Activated T-helper 1 cell treated with anti-CD3 and anti-CD28 coated beads, Interleukin-12 subunit alpha, Interleukin-12 subunit beta, Interleukin-2, Interleukin-4 antibody, amounts not matched to agents 30 ng/mL and 10 ng/mL and 1 ng/mL, durations not matched to agents 14 hours and 24 hours and 36 hours (primary cell): Measurements from ENCODE around the gene H6PD. TPM values are rescaled to one million over a fixed set of nuclear protein-coding genes. Genes with fewer than 3 reads are reported as not detected.
A peak's percentile ranks its signal among the peaks of the same experiment; 100 is the strongest.

ENCODE experiments used
- DNase-seq: peaks from one replicate; pipeline ENCODE4 v3.0.0; 2021; ENCODE audit warnings: low spot score
- H3K27ac Mint-ChIP-seq: one replicate; pipeline ENCODE4 v1.8.0; 2021; ENCODE audit warnings: mild to moderate bottlenecking, mixed read lengths
- H3K27me3 Mint-ChIP-seq: one replicate; pipeline ENCODE4 v1.8.0; 2022; ENCODE audit warnings: mild to moderate bottlenecking, moderate library complexity, mixed read lengths; ENCODE audit not compliant: insufficient read depth
- H3K36me3 Mint-ChIP-seq: one replicate; pipeline ENCODE4 v1.8.0; 2021; ENCODE audit warnings: low read depth, mixed read lengths
- H3K4me1 Mint-ChIP-seq: one replicate; pipeline ENCODE4 v1.8.0; 2021; ENCODE audit warnings: low read depth, mixed read lengths
- H3K4me3 Mint-ChIP-seq: one replicate; pipeline ENCODE4 v1.8.0; 2021; ENCODE audit warnings: mild to moderate bottlenecking, moderate library complexity, mixed read lengths
- H3K9me3 Mint-ChIP-seq: one replicate; pipeline ENCODE4 v1.8.0; 2021; ENCODE audit warnings: mixed read lengths
- intact Hi-C: fragments of 100-400 bp; cut with micrococcal nuclease; formaldehyde crosslinking; loops from one replicate; pipeline ENCODE4 v1.15.1; 2024
- total RNA-seq: library from RNA; stranded (reverse); gene quantifications from 2 replicates; pipeline ENCODE4 v1.2.3, GENCODE V29; 2022

H6PD gene
- total RNA-seq, 1 donor from 2014 or later = 15.7 TPM

DNA sequence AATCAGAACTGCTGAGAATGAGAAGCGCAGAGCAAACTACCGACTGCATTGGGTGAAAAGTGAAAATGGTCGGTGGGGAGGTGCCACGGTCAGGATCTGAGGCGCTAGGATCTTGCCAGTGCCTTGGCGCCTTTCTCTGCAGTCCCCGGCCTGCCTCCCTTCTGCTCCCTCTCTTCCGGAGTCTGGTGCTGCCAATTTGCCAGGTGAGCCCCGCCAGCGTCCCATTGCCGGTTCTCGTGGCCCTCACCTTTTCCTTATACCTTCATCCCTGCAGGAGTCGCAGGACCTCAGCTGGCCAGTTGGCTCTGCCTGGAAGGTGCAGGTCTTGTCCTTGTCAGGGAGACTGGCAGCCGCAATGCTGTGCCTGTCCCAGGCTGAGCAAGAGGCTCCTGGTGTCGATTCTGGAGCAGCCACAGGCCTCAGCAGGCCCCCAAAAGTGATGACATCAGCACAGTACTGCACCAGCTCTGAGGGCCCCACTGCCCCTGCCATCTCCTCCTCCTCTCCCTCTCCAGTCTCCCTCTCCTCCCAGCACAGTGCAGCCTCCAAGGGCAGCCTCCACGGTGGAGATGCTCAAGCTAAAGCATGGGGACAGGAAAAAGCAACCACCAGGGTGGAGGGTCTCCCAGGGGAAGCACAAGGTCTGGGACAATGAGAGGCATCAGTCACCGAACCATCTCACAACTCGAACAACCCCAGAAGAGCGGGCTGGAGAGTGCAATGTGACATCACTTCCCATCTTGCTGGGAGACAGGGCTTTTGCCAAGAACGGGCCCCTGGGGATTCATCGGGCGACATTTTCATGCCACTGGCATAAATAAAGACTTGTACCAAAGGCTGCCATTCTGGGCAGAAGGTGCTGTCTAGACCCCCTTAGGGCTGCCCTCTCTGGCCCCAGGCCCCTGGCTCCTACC lies 37.1 kb upstream of the H6PD start:
- no peak for DNase-seq
- Mint-ChIP-seq H3K36me3 (no peaks in the 10 kb centered on the region), H3K4me1 (peaks cover 32% of the 10 kb centered on the region), H3K27ac (no peak overlapping the region), H3K9me3 (no peaks in the 10 kb centered on the region), H3K27me3 (peaks cover 61% of the 10 kb centered on the region), H3K4me3 (no peak overlapping the region)
- intact Hi-C loops = no loop called here

DNA sequence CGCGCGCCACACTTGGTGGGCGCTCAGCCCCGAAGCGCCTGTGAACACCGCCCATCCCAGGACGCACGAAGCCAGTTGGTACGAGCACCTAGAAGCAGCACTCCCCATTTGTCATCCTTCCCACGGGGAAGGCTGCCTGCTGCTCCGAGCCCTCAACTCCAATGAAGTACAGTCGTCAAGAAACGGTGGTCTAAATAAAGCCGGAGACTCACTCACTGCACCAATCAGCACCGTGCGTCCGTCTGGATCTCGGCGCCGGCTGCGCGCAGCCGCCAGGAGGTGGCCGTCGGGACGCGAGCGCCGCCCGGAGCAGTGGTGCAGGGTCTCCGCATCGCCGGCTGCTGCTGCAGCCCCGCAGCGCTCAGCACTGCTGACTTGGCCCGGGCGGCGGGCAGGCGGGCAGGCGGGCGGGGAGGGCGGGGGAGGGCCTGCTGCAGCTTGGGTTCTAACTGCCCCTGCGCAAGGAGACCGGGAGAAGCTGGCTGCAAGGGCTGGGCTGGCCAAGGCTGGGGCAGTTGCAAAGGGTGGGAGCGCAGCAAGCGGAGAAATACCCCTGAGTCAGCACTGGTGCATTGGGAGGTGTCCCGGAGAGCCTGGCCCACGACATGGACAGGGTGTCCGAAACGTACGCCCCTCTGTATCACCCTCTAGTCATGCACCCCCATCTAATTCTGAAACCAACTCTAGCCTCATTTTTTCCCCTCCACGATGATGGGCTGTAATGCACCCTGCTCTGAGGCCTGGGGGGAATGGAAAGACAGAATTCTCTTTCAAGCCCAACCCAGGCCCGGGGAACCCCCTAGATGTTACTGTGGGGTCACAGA lies 35.8 kb upstream of the H6PD start:
- Mint-ChIP-seq H3K27me3 (peaks cover 71% of the 10 kb centered on the region), H3K36me3 (no peaks in the 10 kb centered on the region), H3K27ac (no peak overlapping the region), H3K4me3 (no peak overlapping the region), H3K4me1 (peaks cover 44% of the 10 kb centered on the region), H3K9me3 (no peaks in the 10 kb centered on the region)
- intact Hi-C loops = no loop called here
- no peak for DNase-seq

DNA sequence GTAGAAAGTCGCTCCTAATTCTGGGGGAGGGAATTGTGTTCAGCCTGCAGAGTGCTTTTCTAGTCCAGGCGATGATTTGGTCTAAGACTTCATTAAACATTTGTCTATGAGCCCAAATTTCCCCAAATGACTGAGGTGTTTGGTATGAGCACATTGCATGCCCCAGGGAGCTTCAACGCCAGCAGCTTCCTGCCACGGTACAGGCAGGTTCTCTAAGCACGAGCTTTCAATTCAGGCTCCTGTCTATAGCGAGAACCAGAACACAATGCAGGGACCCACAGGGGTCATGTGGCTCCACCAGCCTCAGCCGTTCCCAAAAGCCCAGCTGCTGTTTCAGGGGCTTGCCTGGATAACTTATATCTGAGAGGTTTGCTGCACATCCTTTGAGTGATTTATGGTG lies 34.1 kb upstream of the H6PD start:
- H3K4me1 Mint-ChIP-seq = peaks cover 44% of the 10 kb centered on the region
- no peaks in the 10 kb centered on the region for H3K36me3 Mint-ChIP-seq
- intact Hi-C loops = no loop called here
- DNase-seq = no peak
- H3K9me3 Mint-ChIP-seq = no peaks in the 10 kb centered on the region
- no peak overlapping the region for H3K27ac Mint-ChIP-seq
- H3K27me3 Mint-ChIP-seq = peaks cover 79% of the 10 kb centered on the region
- H3K4me3 Mint-ChIP-seq = no peak overlapping the region

DNA sequence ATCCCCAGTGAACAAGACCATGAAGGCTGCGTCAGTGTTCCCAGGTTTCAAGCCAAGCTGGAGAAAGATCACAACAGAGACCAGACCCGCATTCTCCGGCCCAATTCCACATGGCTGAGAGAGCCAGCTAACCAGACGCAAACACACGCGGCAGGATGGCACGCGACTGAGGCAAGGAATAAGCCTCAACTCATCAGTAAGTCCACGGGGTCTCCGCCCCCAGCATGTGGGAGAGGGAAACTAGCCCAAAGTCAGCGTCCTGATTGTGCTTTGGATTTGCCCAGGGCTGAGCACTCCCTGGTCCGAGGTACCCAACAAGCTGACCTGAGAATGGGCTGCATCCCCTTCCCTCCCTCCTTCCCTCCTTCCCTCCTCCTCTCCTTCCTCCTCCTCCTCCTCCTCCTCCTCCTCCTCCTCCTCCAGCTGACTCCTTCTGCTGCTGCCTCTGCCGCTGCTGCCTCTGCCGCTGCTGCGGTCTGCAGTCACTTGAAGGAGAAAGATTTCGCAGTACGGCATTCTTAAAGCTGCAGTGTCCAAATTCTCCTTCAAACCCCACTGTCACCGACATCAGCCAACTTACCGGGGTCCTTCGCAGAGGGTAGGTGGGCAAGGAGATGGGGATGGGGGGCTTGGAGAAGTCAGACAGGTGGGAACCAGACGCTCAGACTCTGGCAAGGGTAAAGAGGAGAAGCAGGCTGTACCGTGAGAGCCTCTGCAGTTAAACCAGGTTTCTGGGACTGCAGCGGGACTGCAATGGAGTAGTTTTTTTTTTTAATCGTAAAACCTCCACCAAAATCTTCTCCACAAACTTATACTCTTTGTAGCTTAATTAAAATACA lies 33.0 kb upstream of the H6PD start:
- H3K36me3 Mint-ChIP-seq = no peaks in the 10 kb centered on the region
- intact Hi-C loops = no loop called here
- no peaks in the 10 kb centered on the region for H3K9me3 Mint-ChIP-seq
- H3K27ac Mint-ChIP-seq = no peak overlapping the region
- peaks cover 34% of the 10 kb centered on the region for H3K4me1 Mint-ChIP-seq
- H3K27me3 Mint-ChIP-seq = peaks cover 78% of the 10 kb centered on the region
- H3K4me3 Mint-ChIP-seq = peak overlapping the region; percentile 57
- no peak for DNase-seq

GRCh38 chr1:9202240-9202870 lies 32.2 kb upstream of the H6PD start:
- intact Hi-C loops = no loop called here
- Mint-ChIP-seq H3K9me3 (no peaks in the 10 kb centered on the region), H3K4me3 (peak overlapping the region; percentile 57), H3K36me3 (no peaks in the 10 kb centered on the region), H3K27me3 (peaks cover 76% of the 10 kb centered on the region), H3K27ac (no peak overlapping the region), H3K4me1 (peaks cover 30% of the 10 kb centered on the region)
- DNase-seq = no peak

GRCh38 chr1:9203511-9203982 lies 31.0 kb upstream of the H6PD start:
- DNase-seq = no peak
- Mint-ChIP-seq H3K9me3 (no peaks in the 10 kb centered on the region), H3K4me1 (peaks cover 30% of the 10 kb centered on the region), H3K36me3 (no peaks in the 10 kb centered on the region), H3K4me3 (no peak overlapping the region), H3K27ac (no peak overlapping the region), H3K27me3 (peaks cover 70% of the 10 kb centered on the region)
- intact Hi-C loops = loop anchor here (1.0 kb wide), 1 partner anchor 31 kb away; the partner anchor contains the start of gene H6PD

DNA sequence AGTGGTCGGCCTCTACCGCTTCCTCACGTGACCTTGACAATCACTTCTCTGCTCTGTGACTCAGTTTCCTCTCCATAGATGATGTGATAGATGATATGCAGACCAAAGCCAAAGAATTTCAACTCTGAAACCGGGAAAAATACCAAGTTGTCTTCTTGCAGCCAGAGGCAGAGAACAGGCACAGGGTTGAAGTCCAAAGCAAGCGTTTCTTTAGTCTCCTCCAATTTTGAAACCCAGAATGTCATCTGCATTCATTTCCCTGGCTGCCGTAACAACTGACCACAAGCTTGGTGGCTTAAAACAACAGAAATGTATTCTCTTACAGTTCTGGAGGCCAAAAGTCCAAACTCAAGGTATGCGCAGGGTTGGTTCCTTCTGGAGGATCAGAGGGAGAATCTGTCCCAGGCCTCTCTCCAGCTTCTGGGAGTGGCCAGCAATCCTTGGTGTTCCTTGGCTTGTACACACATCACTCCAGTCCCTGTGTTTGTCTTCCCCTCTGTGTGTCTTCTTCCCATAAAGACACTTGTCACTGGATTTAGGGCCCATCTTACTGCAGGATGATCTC lies 30.3 kb upstream of the H6PD start:
- H3K4me3 Mint-ChIP-seq = no peak overlapping the region
- no peak overlapping the region for H3K27ac Mint-ChIP-seq
- H3K4me1 Mint-ChIP-seq = peaks cover 30% of the 10 kb centered on the region

GRCh38 chr1:9207086-9207485 lies 27.5 kb upstream of the H6PD start:
- intact Hi-C loops = no loop called here
- no peaks in the 10 kb centered on the region for H3K36me3 Mint-ChIP-seq
- H3K4me3 Mint-ChIP-seq = no peak overlapping the region
- no peaks in the 10 kb centered on the region for H3K9me3 Mint-ChIP-seq
- H3K27me3 Mint-ChIP-seq = peaks cover 46% of the 10 kb centered on the region
- DNase-seq = no peak
- H3K4me1 Mint-ChIP-seq = peaks cover 14% of the 10 kb centered on the region
- no peak overlapping the region for H3K27ac Mint-ChIP-seq

More for the DNA sequence above, 30.3 kb upstream of the H6PD start:
- no peak for DNase-seq
- Mint-ChIP-seq H3K27me3 (peaks cover 70% of the 10 kb centered on the region), H3K9me3 (no peaks in the 10 kb centered on the region), H3K36me3 (no peaks in the 10 kb centered on the region)
- intact Hi-C loops = no loop called here

DNA sequence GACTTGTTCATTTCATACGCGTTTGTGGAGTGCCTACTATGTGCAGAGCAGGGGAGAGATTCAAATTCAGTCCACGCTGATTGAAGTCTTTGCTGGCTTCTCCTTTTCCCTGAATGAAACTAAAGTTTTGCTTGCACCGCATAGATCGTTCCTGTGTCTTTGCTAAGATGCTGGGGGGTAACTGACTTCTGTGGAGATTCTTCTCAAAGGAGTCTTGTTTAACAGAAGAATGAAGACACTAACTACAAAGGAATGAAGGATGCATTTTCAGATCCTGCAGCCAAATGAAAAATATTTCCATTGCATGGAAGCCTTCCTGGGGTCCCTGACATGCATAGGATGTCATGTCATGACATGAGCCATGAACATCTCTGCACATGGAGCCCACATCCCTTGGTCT lies 26.9 kb upstream of the H6PD start:
- intact Hi-C loops = no loop called here
- peaks cover 9% of the 10 kb centered on the region for H3K4me1 Mint-ChIP-seq
- peaks cover 39% of the 10 kb centered on the region for H3K27me3 Mint-ChIP-seq
- DNase-seq = no peak
- no peaks in the 10 kb centered on the region for H3K9me3 Mint-ChIP-seq
- H3K36me3 Mint-ChIP-seq = no peaks in the 10 kb centered on the region
- H3K27ac Mint-ChIP-seq = no peak overlapping the region
- H3K4me3 Mint-ChIP-seq = no peak overlapping the region

DNA sequence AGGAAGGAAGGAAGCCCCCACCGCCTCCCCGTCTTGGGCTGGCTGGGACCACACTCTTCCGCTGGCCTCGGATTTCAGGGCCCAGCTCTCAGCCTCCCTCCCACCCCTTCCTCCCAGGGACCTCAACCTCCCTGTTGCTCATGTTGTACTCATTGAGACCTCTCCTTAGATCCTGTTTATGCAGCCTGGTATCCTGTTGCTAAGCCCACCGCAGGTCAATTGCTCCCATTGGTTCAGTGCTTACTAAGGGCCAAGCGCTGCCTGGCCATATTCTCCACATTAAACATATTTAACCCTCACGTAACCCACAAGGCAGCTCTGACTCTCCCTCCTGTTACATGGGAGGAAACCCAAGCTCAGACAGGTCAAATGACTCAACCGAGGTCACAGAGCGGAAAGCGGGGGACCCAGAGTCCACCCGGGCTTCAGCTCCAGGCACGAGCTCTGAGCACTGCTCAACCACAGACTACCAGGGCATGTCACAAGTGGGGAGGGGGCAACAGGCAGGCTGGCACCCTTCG lies 23.2 kb upstream of the H6PD start:
- no peaks in the 10 kb centered on the region for H3K4me1 Mint-ChIP-seq
- H3K9me3 Mint-ChIP-seq = no peaks in the 10 kb centered on the region
- intact Hi-C loops = no loop called here
- no peak for DNase-seq
- H3K27ac Mint-ChIP-seq = no peak overlapping the region
- peaks cover 20% of the 10 kb centered on the region for H3K27me3 Mint-ChIP-seq
- H3K36me3 Mint-ChIP-seq = no peaks in the 10 kb centered on the region
- no peak overlapping the region for H3K4me3 Mint-ChIP-seq

DNA sequence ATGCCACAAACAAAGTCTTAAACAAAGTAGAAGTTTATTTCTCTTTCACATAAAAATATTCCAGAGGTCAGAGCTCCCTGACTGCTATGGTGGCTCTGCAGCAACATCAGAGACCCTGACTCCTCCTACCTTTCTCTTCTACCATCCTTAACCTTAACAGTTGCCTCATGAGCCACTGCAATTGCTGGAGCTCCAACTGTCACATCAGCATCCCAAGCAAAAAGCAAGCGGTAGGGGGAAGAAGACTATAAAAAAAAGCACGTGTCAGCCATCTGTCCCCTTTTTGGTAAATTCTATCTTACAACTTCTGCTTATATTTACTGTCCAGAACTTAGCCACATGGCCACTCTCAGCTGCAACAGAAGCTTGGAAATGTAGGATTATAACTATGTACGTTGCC lies 21.8 kb upstream of the H6PD start:
- intact Hi-C loops = no loop called here
- Mint-ChIP-seq H3K27me3 (peaks cover 14% of the 10 kb centered on the region), H3K36me3 (no peaks in the 10 kb centered on the region), H3K4me3 (no peak overlapping the region), H3K9me3 (no peaks in the 10 kb centered on the region), H3K27ac (no peak overlapping the region), H3K4me1 (no peaks in the 10 kb centered on the region)
- no peak for DNase-seq

DNA sequence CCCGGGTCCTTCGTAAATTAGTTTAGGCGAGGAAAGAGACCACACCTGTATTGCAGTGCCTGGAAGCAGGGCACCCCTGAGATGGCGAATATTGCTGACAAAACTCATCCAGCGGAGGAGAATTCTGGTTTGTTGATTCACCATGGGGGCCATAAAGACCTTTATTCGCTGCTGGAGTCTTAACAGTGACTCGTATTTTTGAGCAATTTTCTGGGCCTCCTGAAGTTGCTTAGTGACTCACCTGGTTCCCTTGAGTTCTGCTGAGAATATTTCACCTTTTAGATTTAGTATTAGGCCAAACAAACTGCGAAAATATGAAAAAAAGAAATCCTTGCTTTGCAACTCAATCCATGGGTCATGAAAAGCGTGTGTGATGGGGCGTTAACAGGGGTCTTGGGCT lies 20.6 kb upstream of the H6PD start:
- no peak overlapping the region for H3K4me3 Mint-ChIP-seq
- DNase-seq = no peak
- H3K4me1 Mint-ChIP-seq = no peaks in the 10 kb centered on the region
- peaks cover 3% of the 10 kb centered on the region for H3K9me3 Mint-ChIP-seq
- no peak overlapping the region for H3K27ac Mint-ChIP-seq
- peaks cover 10% of the 10 kb centered on the region for H3K27me3 Mint-ChIP-seq
- intact Hi-C loops = no loop called here
- H3K36me3 Mint-ChIP-seq = no peaks in the 10 kb centered on the region
